HG03520 (cell line): ENCODE measurements around the gene HEY2.
"Not testable (repeated sequence)": the region's sequence is repeated elsewhere in the genome, so short reads cannot be mapped to it uniquely, and the experiment has no call there.

ENCODE experiments used
- ATAC-seq: cut with Tn5 transposase; IDR thresholded peaks from one replicate; pipeline ENCODE4 v1.9.1; 2021; ENCODE audit warnings: mild to moderate bottlenecking, moderate library complexity; ENCODE audit not compliant: unreplicated experiment

The HEY2 gene

GRCh38 chr6:125793863-125794262, 44.4 kb downstream of the HEY2 start:
- no peak for ATAC-seq

GRCh38 chr6:125794342-125795137, 45.1 kb downstream of the HEY2 start:
- no peak for ATAC-seq

- no peak for ATAC-seq
Measured at GRCh38 chr6:125795301-125795700, 45.9 kb downstream of the HEY2 start.

GRCh38 chr6:125797120-125797885, 47.9 kb downstream of the HEY2 start:
- ATAC-seq: no peak

GRCh38 chr6:125797886-125798444, 48.5 kb downstream of the HEY2 start:
- ATAC-seq: no peak

- peak; percentile 88 for ATAC-seq
Measured at GRCh38 chr6:125798734-125799508, 49.5 kb downstream of the HEY2 start.

GRCh38 chr6:125802383-125802782, 53.0 kb downstream of the HEY2 start:
- peak; percentile 24 for ATAC-seq

GRCh38 chr6:125802943-125803377, 53.5 kb downstream of the HEY2 start:
- no peak for ATAC-seq

- peak; percentile 56 for ATAC-seq
Measured at GRCh38 chr6:125804264-125804663, 54.8 kb downstream of the HEY2 start.

- not testable (repeated sequence) for ATAC-seq
Measured at GRCh38 chr6:125804866-125805425, 55.5 kb downstream of the HEY2 start.

GRCh38 chr6:125806813-125807212, 57.4 kb downstream of the HEY2 start:
- no peak for ATAC-seq

GRCh38 chr6:125807293-125807692, 57.9 kb downstream of the HEY2 start:
- peak; percentile 34 for ATAC-seq

- ATAC-seq: no peak
Measured at GRCh38 chr6:125808060-125808459, 58.6 kb downstream of the HEY2 start.

- ATAC-seq: no peak
Measured at GRCh38 chr6:125808591-125808990, 59.2 kb downstream of the HEY2 start.

- no peak for ATAC-seq
Measured at GRCh38 chr6:125809570-125810170, 60.2 kb downstream of the HEY2 start.

- ATAC-seq: no peak
Measured at GRCh38 chr6:125810445-125810844, 61.0 kb downstream of the HEY2 start.
